Fibroblast of lung (primary cell): ENCODE measurements around the gene LTBP1. TPM values are rescaled to one million over a fixed set of nuclear protein-coding genes. Genes with fewer than 3 reads are reported as not detected.

Experiments used
- DNase-seq, 2 donors: peaks; one replicate each; pipeline versions ENCODE4 v3.0.0 to v3.0.0-alpha.2; 2010; ENCODE audit warnings: low read depth in 2 of 2
- H2AFZ ChIP-seq: 2 replicates; pipeline ENCODE4 v1.5.1; 2012; ENCODE audit warnings: low read length, control low read depth, inconsistent platforms
- H3K27ac ChIP-seq: 2 replicates; pipeline ENCODE4 v1.5.1; 2011; ENCODE audit warnings: low read length, control low read depth; ENCODE audit not compliant: insufficient read depth
- H3K27me3 ChIP-seq: 2 replicates; pipeline ENCODE4 v1.5.1; 2011; ENCODE audit warnings: mild to moderate bottlenecking, low read length; ENCODE audit not compliant: control insufficient read depth, insufficient read depth
- H3K36me3 ChIP-seq: 2 replicates; pipeline ENCODE4 v1.5.1; 2011; ENCODE audit warnings: low read length; ENCODE audit not compliant: control insufficient read depth, insufficient read depth
- H3K4me1 ChIP-seq: 2 replicates; pipeline ENCODE4 v1.5.1; 2011; ENCODE audit warnings: low read length; ENCODE audit not compliant: control insufficient read depth, insufficient read depth; ENCODE audit errors: extremely low read depth
- H3K4me2 ChIP-seq: 2 replicates; pipeline ENCODE4 v1.5.1; 2011; ENCODE audit warnings: low read length, control low read depth; ENCODE audit not compliant: insufficient read depth; ENCODE audit errors: extremely low read depth
- H3K4me3 ChIP-seq, 4 experiments: fragments of 200-600 bp in 1 of 4; sonication (generic) in 1 of 4; replicated peaks in 1 of 4; 2 replicates each; pipeline ENCODE4 v1.5.1; 2011 to 2016; ENCODE audit warnings: low read length in 4 of 4, low read depth in 3 of 4, mild to moderate bottlenecking in 3 of 4, control low read depth in 2 of 4, inconsistent platforms in 1 of 4, mixed read lengths in 1 of 4; ENCODE audit not compliant: insufficient read depth in 1 of 4; ENCODE audit errors: control extremely low read depth in 1 of 4
- H3K79me2 ChIP-seq: 2 replicates; pipeline ENCODE4 v1.5.1; 2012; ENCODE audit warnings: mild to moderate bottlenecking, low read length, inconsistent platforms; ENCODE audit not compliant: control insufficient read depth, insufficient read depth
- H3K9ac ChIP-seq: 2 replicates; pipeline ENCODE4 v1.5.1; 2011; ENCODE audit warnings: mild to moderate bottlenecking, low read length, control low read depth; ENCODE audit not compliant: insufficient read depth
- H3K9me3 ChIP-seq: 2 replicates; pipeline ENCODE4 v1.5.1; 2012; ENCODE audit warnings: low read depth, low read length; ENCODE audit not compliant: control insufficient read depth, insufficient read depth
- H4K20me1 ChIP-seq: 2 replicates; pipeline ENCODE4 v1.5.1; 2011; ENCODE audit warnings: low read length; ENCODE audit not compliant: control insufficient read depth, insufficient read depth; ENCODE audit errors: extremely low read depth
- EZH2 ChIP-seq: IDR thresholded peaks from 2 replicates; pipeline ENCODE4 v1.5.1; 2012; ENCODE audit warnings: low read length, control low read depth, mild to moderate bottlenecking; ENCODE audit errors: missing control alignments
- polyA plus RNA-seq, 2 donors: library from polyadenylated mRNA; depleted of rRNA in 1 of 2; stranded (reverse) in 1 of 2; unstranded in 1 of 2; fragments of >200 nt; gene quantifications; 2 replicates each; pipeline ENCODE4 v1.2.1, GENCODE V29; 2011 to 2012; ENCODE audit warnings: missing spikeins in 1 of 2
- total RNA-seq: library from RNA; depleted of rRNA; stranded (reverse); fragments of >200 nt; gene quantifications from 2 replicates; pipeline ENCODE4 v1.2.1, GENCODE V29; 2014
- TF ChIP-seq, protein P1 (sequence below), 2 donors: IDR thresholded peaks in 1 of 2; conservative IDR thresholded peaks in 1 of 2; 1 replicate in 1 of 2; 2 replicates in 1 of 2; pipeline ENCODE4 v1.5.1; 2011 to 2012; ENCODE audit warnings: low read length in 2 of 2, control low read depth in 1 of 2, inconsistent platforms in 1 of 2, low read depth in 1 of 2, mild to moderate bottlenecking in 1 of 2

LTBP1 gene
- total and polyA plus RNA-seq, 2 donors (not counting 1 experiment from before 2014, with no cell fraction given), result 254 to 324 TPM

DNA sequence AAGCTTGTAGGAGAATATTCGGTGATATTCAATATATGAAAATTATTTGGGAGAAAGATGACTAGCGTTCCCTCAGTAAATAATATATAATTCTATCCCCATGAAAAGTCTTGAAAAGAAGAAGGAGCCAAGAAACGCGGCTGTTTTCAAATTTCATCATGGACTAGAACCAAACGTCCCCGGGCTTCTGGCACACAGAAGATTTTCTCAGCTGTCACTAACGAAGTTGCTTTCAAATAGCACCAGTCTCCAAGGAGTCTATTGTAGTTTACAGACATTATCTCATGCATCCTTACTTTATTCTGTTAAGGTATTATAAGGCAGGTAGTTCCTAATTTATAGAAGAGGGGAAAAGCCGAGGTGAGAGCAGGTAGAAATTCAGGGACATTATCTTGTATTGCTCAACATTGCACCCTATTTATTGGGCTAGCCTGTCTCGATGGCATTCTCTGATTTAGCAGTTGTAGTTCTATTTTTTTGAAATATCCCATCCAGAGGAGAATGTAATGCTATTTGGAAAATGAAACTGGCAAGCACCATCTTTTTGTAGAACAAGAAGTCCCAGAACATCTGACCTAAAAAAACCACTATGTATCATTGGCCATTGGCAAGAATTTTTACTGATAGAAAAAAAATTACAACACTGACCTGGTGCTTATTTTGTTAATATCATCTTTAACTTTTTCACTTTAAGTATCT is 331.6 kb downstream of the LTBP1 start:
- H2AFZ ChIP-seq, result no peak overlapping the region
- no peaks in the 10 kb centered on the region for H3K27me3 ChIP-seq
- no peaks in the 10 kb centered on the region for H4K20me1 ChIP-seq
- no peak overlapping the region for H3K27ac ChIP-seq
- no peak for TF ChIP-seq EZH2
- TF ChIP-seq, protein P1, sequence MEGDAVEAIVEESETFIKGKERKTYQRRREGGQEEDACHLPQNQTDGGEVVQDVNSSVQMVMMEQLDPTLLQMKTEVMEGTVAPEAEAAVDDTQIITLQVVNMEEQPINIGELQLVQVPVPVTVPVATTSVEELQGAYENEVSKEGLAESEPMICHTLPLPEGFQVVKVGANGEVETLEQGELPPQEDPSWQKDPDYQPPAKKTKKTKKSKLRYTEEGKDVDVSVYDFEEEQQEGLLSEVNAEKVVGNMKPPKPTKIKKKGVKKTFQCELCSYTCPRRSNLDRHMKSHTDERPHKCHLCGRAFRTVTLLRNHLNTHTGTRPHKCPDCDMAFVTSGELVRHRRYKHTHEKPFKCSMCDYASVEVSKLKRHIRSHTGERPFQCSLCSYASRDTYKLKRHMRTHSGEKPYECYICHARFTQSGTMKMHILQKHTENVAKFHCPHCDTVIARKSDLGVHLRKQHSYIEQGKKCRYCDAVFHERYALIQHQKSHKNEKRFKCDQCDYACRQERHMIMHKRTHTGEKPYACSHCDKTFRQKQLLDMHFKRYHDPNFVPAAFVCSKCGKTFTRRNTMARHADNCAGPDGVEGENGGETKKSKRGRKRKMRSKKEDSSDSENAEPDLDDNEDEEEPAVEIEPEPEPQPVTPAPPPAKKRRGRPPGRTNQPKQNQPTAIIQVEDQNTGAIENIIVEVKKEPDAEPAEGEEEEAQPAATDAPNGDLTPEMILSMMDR (conservative IDR thresholded peaks at IDR 0.05 in 1 of 2, IDR thresholded peaks at IDR 0.05 in 1 of 2; ENCODE audit: low read depth in 1 of 2, low read length in 2 of 2), result no peak
- H3K4me1 ChIP-seq, result no peaks in the 10 kb centered on the region
- no peak overlapping the region for H3K4me2 ChIP-seq
- H3K4me3 ChIP-seq, result no peak overlapping the region
- no peaks in the 10 kb centered on the region for H3K79me2 ChIP-seq
- H3K9ac ChIP-seq, result no peak overlapping the region
- no peak for DNase-seq
- no peaks in the 10 kb centered on the region for H3K9me3 ChIP-seq
- H3K36me3 ChIP-seq, result peaks cover 12% of the 10 kb centered on the region

DNA sequence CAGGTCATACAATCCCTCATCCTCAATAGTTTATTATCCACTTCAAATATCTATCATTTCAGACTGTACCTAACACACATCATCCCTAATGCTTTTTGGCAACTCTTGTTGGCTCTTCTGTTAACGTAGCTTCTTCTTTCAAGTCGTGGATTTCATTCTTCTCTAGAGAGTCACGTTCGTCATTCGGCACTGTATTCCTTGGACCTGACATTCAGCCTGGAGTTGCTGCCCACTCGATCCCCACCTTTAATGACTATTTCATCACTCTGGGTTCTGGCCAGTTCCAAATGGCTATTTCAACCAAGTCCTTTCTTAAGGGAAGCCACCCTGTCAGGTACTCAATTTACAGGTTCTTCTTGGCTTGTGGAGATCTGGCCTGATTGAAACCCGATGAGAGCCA is 337.5 kb downstream of the LTBP1 start:
- no peak for DNase-seq
- Histone ChIP-seq H4K20me1 (no peaks in the 10 kb centered on the region), H3K9ac (no peak overlapping the region)

DNA sequence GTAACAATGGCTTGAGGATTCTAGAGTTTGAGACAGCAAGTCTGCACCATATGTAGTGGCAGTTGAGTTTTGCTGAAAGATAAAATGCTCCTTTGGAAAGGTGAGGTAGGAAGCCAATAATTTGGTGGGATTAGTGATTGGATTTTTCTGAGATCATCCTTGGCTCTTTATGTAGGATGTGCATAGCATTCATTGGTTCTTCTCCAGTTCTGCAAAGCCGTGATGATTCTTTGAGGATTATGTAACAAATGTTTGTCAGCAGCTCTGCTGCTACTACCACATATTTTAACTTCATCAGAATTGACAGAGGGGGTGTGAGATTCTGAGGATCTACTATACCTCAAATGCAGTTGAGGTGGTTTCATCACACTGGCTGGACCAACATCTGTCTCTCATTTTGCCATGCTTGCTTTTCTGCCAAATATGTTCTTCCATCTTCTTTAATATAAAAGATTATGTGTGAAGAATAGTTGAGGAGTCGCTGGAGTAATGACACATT is 340.8 kb downstream of the LTBP1 start:
- Histone ChIP-seq H3K9me3 (no peaks in the 10 kb centered on the region), H3K4me3 (no peak overlapping the region), H2AFZ (no peak overlapping the region), H3K36me3 (peaks cover 2% of the 10 kb centered on the region), H3K4me1 (peaks cover 11% of the 10 kb centered on the region), H4K20me1 (no peaks in the 10 kb centered on the region), H3K27me3 (no peaks in the 10 kb centered on the region), H3K9ac (no peak overlapping the region), H3K27ac (no peak overlapping the region), H3K79me2 (no peaks in the 10 kb centered on the region), H3K4me2 (no peak overlapping the region)
- TF ChIP-seq, protein P1 (conservative IDR thresholded peaks at IDR 0.05 in 1 of 2, IDR thresholded peaks at IDR 0.05 in 1 of 2; ENCODE audit: low read depth in 1 of 2, low read length in 2 of 2), result no peak
- TF ChIP-seq EZH2, result no peak
- no peak for DNase-seq

More for the DNA sequence above, 337.5 kb downstream of the LTBP1 start:
- H3K9me3 ChIP-seq, result no peaks in the 10 kb centered on the region
- no peaks in the 10 kb centered on the region for H3K27me3 ChIP-seq
- H3K79me2 ChIP-seq, result no peaks in the 10 kb centered on the region
- H3K4me3 ChIP-seq, result no peak overlapping the region
- peaks cover 8% of the 10 kb centered on the region for H3K36me3 ChIP-seq
- no peak overlapping the region for H2AFZ ChIP-seq
- no peak for TF ChIP-seq EZH2
- TF ChIP-seq, protein P1 (conservative IDR thresholded peaks at IDR 0.05 in 1 of 2, IDR thresholded peaks at IDR 0.05 in 1 of 2; ENCODE audit: low read depth in 1 of 2, low read length in 2 of 2), result no peak
- no peak overlapping the region for H3K27ac ChIP-seq
- H3K4me2 ChIP-seq, result no peak overlapping the region
- H3K4me1 ChIP-seq, result no peaks in the 10 kb centered on the region
